ENCODE measurements around the gene PRR16.
"Not testable (repeated sequence)": the region's sequence is repeated elsewhere in the genome, so short reads cannot be mapped to it uniquely, and the experiment has no call there.

PRR16 gene

GRCh38 chr5:120463991-120464626, at the start of gene PRR16:
Gene PRR16, plus strand, starts transcription at chr5:120464300.
- peak; percentile 13 for DNase-seq

- no peak for DNase-seq
Measured at GRCh38 chr5:120415985-120416384, 48.1 kb upstream of the PRR16 start.

GRCh38 chr5:120419127-120419526, 45.0 kb upstream of the PRR16 start:
- no peak for DNase-seq

- DNase-seq: not testable (repeated sequence)
Measured at GRCh38 chr5:120426633-120427275, 37.3 kb upstream of the PRR16 start.

- no peak for DNase-seq
Measured at GRCh38 chr5:120430572-120430971, 33.5 kb upstream of the PRR16 start.

- DNase-seq: no peak
Measured at GRCh38 chr5:120432861-120433260, 31.2 kb upstream of the PRR16 start.

- DNase-seq: no peak
Measured at GRCh38 chr5:120435129-120435528, 29.0 kb upstream of the PRR16 start.

- peak; percentile 33 for DNase-seq
Measured at GRCh38 chr5:120436996-120437395, 27.1 kb upstream of the PRR16 start.

- DNase-seq: no peak
Measured at GRCh38 chr5:120442694-120443093, 21.4 kb upstream of the PRR16 start.

GRCh38 chr5:120443607-120444006, 20.5 kb upstream of the PRR16 start:
- DNase-seq: no peak

GRCh38 chr5:120446068-120446492, 18.0 kb upstream of the PRR16 start:
- no peak for DNase-seq

GRCh38 chr5:120446901-120447300, 17.2 kb upstream of the PRR16 start:
- no peak for DNase-seq

GRCh38 chr5:120447706-120448239, 16.3 kb upstream of the PRR16 start:
- no peak for DNase-seq

GRCh38 chr5:120449501-120449900, 14.6 kb upstream of the PRR16 start:
- DNase-seq: no peak

- DNase-seq: no peak
Measured at GRCh38 chr5:120450910-120451309, 13.2 kb upstream of the PRR16 start.

- no peak for DNase-seq
Measured at GRCh38 chr5:120451445-120451844, 12.7 kb upstream of the PRR16 start.

GRCh38 chr5:120452471-120452870, 11.6 kb upstream of the PRR16 start:
- no peak for DNase-seq

- no peak for DNase-seq
Measured at GRCh38 chr5:120454094-120454798, 9.9 kb upstream of the PRR16 start.

- DNase-seq: no peak
Measured at GRCh38 chr5:120456006-120456405, 8.1 kb upstream of the PRR16 start.

GRCh38 chr5:120457839-120458507, 6.1 kb upstream of the PRR16 start:
- peak; percentile 36 for DNase-seq

GRCh38 chr5:120458508-120458847, 5.6 kb upstream of the PRR16 start:
- DNase-seq: not testable (repeated sequence)

GRCh38 chr5:120461251-120461650, 2.8 kb upstream of the PRR16 start:
- no peak for DNase-seq

GRCh38 chr5:120463006-120463680, 957 bp upstream of the PRR16 start:
- DNase-seq: peak; percentile 51
